Motor neuron (in vitro differentiated cells): Measurements from ENCODE around the gene MAN1A1. TPM values are rescaled to one million over a fixed set of nuclear protein-coding genes. Genes with fewer than 3 reads are reported as not detected.
"Not testable (repeated sequence)": the region's sequence is repeated elsewhere in the genome, so short reads cannot be mapped to it uniquely, and the experiment has no call there.

Experiments used
- ATAC-seq, 8 experiments: fragments of 200-7000 bp; cut with Tn5 transposase; replicated peaks in 6 of 8; 2 replicates each; pipeline ENCODE4 v1.8.0; 2021; ENCODE audit warnings: mild to moderate bottlenecking in 8 of 8, moderate library complexity in 8 of 8
- H3K27ac ChIP-seq, 2 donors: fragments of 250-450 bp; sonication (Bioruptor Pico); 2 replicates each; pipeline ENCODE4 v1.9.0; 2021; ENCODE audit warnings: antibody characterized with exemption in 2 of 2, mild to moderate bottlenecking in 2 of 2, moderate library complexity in 1 of 2
- H3K4me1 ChIP-seq, 2 donors: fragments of 250-450 bp; sonication (Bioruptor Pico); replicated peaks in 1 of 2; 2 replicates each; pipeline ENCODE4 v1.6.1; 2021; ENCODE audit warnings: antibody characterized with exemption in 2 of 2, mild to moderate bottlenecking in 2 of 2, moderate library complexity in 1 of 2
- H3K4me3 ChIP-seq, 5 donors: fragments of 250-450 bp; sonication (Bioruptor Pico); 2 replicates each; pipeline ENCODE4 v1.9.0; 2021; ENCODE audit warnings: antibody characterized with exemption in 5 of 5, mild to moderate bottlenecking in 5 of 5, moderate library complexity in 4 of 5
- WGBS, 10 experiments: fragments of 450-650 bp; shearing (Covaris generic); methylation state at CpG; one replicate each; pipeline ENCODE4 v1.0.0; 2022; 5-methylcytosine and 5-hydroxymethylcytosine counted together
- in situ Hi-C, 9 experiments: fragments of 400-800 bp; cut with MboI; loops; one replicate each; pipeline ENCODE4 v1.15.0; 2021; ENCODE audit warnings: low sequenced_read_pairs in 9 of 9, low pct_unique_long_range_greater_than_20kb in 2 of 9; ENCODE audit not compliant: unreplicated experiment in 9 of 9
- total RNA-seq, 8 experiments: library from RNA; unstranded; fragments of 300-600 nt; gene quantifications; 2 replicates each; pipeline versions ENCODE4 v1.2.3 to v1.2.4, GENCODE V29; 2022

Gene MAN1A1
- total RNA-seq, 8 experiments from 2014 or later, result 0.73 to 32.9 (median 4.5) TPM

- peaks cover 8 to 24% of the 10 kb centered on the region in 2 donors for H3K4me1 ChIP-seq
- peak in 7 of 8 experiments; percentile 45 to 75 (median 58) for ATAC-seq
These were observed 41.5 kb downstream of the MAN1A1 start for GRCh38 chr6:119308048-119308570.

DNA sequence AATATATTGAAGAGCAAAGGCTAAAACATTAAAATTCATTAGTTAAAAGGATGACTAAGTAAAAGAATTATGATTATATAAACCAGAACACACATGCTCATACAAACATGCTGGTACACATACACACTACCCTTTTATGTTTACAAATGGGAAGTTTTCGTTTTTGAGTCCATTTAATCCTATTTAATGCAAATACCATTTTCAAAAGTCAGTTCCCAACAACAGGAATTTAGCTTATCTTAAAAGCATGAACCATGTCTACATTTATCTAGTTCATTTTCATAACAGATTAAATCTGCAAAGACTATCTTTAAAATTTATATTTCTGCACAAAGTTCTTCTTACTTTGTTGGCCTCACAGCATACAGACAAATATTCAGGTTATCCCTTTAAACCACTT, 42.5 kb downstream of the MAN1A1 start:
- no peak for ATAC-seq
- Histone ChIP-seq H3K4me1 (peaks cover 8 to 18% of the 10 kb centered on the region in 2 donors), H3K4me3 (no peak overlapping the region), H3K27ac (no peak overlapping the region)
- in situ Hi-C loops, result no loop called here
- WGBS, 10 experiments, result 63 to 100% (median 84%) methylated on average over 1 of the region's 1 CpG

More at GRCh38 chr6:119308048-119308570, 41.5 kb downstream of the MAN1A1 start:
- Histone ChIP-seq H3K27ac (no peak overlapping the region), H3K4me3 (no peak overlapping the region)
- WGBS, 10 experiments, result 39 to 89% (median 43%) methylated on average over 2 of the region's 2 CpGs; no CpG with 5 or more reads in 3 of the 10 experiments
- in situ Hi-C loops, result no loop called here

- Histone ChIP-seq H3K4me3 (no peak overlapping the region), H3K27ac (no peak overlapping the region), H3K4me1 (peaks cover 4 to 12% of the 10 kb centered on the region in 2 donors)
- WGBS, 10 experiments, result 57 to 90% (median 74%) methylated on average over 1 to 4 of the region's 4 CpGs; no CpG with 5 or more reads in 2 of the 10 experiments
- ATAC-seq, result no peak
- in situ Hi-C loops, result no loop called here
These were observed 43.1 kb downstream of the MAN1A1 start for GRCh38 chr6:119306396-119306968.

GRCh38 chr6:119303164-119303887, 46.2 kb downstream of the MAN1A1 start:
- no peak for ATAC-seq
- no peak overlapping the region for H3K27ac ChIP-seq
- no peak overlapping the region for H3K4me3 ChIP-seq
- WGBS, 10 experiments, result 80 to 100% (median 100%) methylated on average over 1 to 3 of the region's 3 CpGs
- in situ Hi-C loops, result no loop called here
- H3K4me1 ChIP-seq, result no peaks in the 10 kb centered on the region

DNA sequence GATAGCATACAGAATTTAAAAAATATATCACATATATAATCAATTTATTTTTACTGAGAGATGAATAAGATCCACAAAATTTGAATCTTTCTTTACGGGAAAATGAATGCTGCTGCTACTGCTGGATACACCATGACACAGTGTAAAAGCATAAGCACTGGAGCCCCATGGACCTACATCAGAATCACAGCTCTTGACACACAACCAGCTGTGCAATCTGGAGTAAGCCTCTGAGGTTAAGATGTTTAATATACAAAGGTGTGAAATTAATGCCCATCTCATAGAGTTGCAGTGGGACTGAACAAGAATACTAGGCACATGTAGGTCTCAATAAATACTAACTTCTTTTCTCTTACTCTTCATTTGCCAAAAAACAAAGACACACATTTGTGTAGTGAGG, 48.1 kb downstream of the MAN1A1 start:
- Histone ChIP-seq H3K4me3 (no peak overlapping the region), H3K27ac (no peak overlapping the region), H3K4me1 (no peaks in the 10 kb centered on the region)
- in situ Hi-C loops, result no loop called here
- WGBS, 10 experiments, result 71 to 100% (median 100%) methylated on average over 1 of the region's 1 CpG; no CpG with 5 or more reads in 3 of the 10 experiments
- ATAC-seq, result no peak

GRCh38 chr6:119299694-119300093, 49.9 kb downstream of the MAN1A1 start:
- Histone ChIP-seq H3K4me1 (peaks cover 0 to 2% of the 10 kb centered on the region in 2 donors), H3K4me3 (no peak overlapping the region), H3K27ac (no peak overlapping the region)
- no peak for ATAC-seq
- WGBS, 10 experiments, result 100% methylated on average over 1 to 2 of the region's 2 CpGs; no CpG with 5 or more reads in 3 of the 10 experiments
- in situ Hi-C loops, result no loop called here

DNA sequence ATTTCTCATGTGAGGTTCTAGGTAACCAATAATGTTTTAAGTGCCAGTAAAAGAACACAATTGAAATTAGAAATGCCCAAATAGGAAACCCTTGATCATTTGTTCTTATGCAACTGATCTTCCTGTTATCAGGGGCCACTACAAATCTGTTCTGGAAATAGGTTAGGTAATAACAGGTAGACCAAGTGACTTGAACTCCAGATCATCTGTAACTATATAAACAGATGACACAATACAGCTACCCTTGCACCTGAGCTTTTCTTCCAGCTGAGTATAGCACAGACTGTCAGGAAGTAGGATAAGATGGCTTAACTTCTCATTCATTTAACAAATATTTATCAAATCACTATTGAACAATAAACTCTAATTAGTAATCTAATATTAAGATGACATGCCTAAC, 52.5 kb downstream of the MAN1A1 start:
- in situ Hi-C loops, result no loop called here
- Histone ChIP-seq H3K27ac (no peak overlapping the region), H3K4me3 (no peak overlapping the region), H3K4me1 (peaks cover 0 to 5% of the 10 kb centered on the region in 2 donors)
- no peak for ATAC-seq

DNA sequence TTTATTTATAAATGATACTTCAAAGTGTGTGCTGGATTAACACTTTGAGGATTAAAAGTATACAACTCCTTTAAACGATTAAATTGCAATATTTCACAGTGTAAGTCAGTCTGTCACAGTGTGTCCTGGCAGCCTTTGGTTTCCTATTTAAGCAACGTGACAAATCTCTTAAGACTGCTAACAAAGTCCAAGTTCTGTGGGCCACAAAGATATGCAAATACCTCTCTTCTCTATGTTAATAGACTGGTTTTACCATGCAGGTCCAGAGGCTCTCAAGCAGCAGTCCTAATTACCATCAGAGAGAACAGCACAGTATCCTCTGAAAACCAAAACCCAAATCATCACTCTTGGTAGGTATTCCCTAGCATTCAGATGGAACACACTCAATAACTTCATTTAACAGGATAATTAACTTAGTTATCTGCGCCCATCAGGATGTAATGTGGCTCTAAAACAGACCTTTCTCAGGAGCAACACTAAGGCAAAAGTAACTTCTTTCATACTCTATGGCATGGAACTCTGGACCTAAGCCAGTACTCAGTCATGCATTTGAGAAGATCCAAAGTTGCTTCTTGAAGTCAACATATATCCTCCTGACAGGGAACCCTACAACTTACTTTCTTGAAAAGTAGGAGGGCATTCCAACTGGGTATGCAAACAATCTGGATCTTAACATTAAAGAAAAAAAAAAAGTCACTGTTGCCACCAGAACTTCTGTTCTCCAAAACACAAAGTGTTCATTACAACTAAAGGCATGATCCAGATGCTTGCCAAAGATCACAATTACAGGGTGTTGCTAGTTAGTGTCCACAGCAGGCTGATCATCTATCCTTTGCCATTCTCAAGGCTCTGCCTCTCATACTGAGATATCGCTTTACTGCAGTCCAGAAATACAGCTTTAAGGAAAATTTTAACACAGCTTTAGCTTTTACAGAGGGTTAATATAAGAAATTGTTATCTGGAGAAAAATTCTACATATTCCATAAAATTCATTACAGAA, 53.2 kb downstream of the MAN1A1 start:
- H3K4me1 ChIP-seq, result peaks cover 0 to 5% of the 10 kb centered on the region in 2 donors
- in situ Hi-C loops, result no loop called here
- 33 to 100% (median 63%) methylated on average over 1 to 4 of the region's 4 CpGs for WGBS, 10 experiments
- no peak overlapping the region for H3K27ac ChIP-seq
- peak in 6 of 8 experiments; percentile 32 to 99 (median 46) for ATAC-seq
- H3K4me3 ChIP-seq, result no peak overlapping the region

GRCh38 chr6:119294984-119295383, 54.6 kb downstream of the MAN1A1 start:
- in situ Hi-C loops, result no loop called here
- peaks cover 0 to 5% of the 10 kb centered on the region in 2 donors for H3K4me1 ChIP-seq
- WGBS, 10 experiments, result 81 to 100% (median 94%) methylated on average over 1 to 4 of the region's 4 CpGs; no CpG with 5 or more reads in 1 of the 10 experiments
- no peak overlapping the region for H3K27ac ChIP-seq
- H3K4me3 ChIP-seq, result no peak overlapping the region
- ATAC-seq, result no peak

GRCh38 chr6:119291060-119291459, 58.5 kb downstream of the MAN1A1 start:
- H3K4me3 ChIP-seq, H3K4me1 ChIP-seq, ATAC-seq, H3K27ac ChIP-seq, in situ Hi-C loops: not testable (repeated sequence)
- 43 to 100% (median 95%) methylated on average over 1 to 3 of the region's 3 CpGs for WGBS, 10 experiments

- Histone ChIP-seq H3K4me1 (peaks cover 0 to 3% of the 10 kb centered on the region in 2 donors), H3K27ac (no peak overlapping the region), H3K4me3 (no peak overlapping the region)
- 29 to 100% (median 84%) methylated on average over 1 to 2 of the region's 2 CpGs; no CpG with 5 or more reads in 2 of the 10 experiments for WGBS, 10 experiments
- no peak for ATAC-seq
- in situ Hi-C loops, result no loop called here
These were observed 59.3 kb downstream of the MAN1A1 start for GRCh38 chr6:119290306-119290705.

GRCh38 chr6:119289651-119290050, 59.9 kb downstream of the MAN1A1 start:
- peaks cover 0 to 3% of the 10 kb centered on the region in 2 donors for H3K4me1 ChIP-seq
- 29 to 100% (median 87%) methylated on average over 1 to 3 of the region's 3 CpGs; no CpG with 5 or more reads in 1 of the 10 experiments for WGBS, 10 experiments
- H3K4me3 ChIP-seq, result no peak overlapping the region
- no peak overlapping the region for H3K27ac ChIP-seq
- in situ Hi-C loops, result no loop called here
- no peak for ATAC-seq
